HG02610 (cell line): ENCODE data around the gene HSPA5.
"Not testable (repeated sequence)": the region's sequence is repeated elsewhere in the genome, so short reads cannot be mapped to it uniquely, and the experiment has no call there.

Source experiments
- ATAC-seq: cut with Tn5 transposase; IDR thresholded peaks from one replicate; pipeline ENCODE4 v1.9.1; 2021; ENCODE audit warnings: mild to moderate bottlenecking, moderate library complexity; ENCODE audit not compliant: unreplicated experiment

The HSPA5 gene

DNA sequence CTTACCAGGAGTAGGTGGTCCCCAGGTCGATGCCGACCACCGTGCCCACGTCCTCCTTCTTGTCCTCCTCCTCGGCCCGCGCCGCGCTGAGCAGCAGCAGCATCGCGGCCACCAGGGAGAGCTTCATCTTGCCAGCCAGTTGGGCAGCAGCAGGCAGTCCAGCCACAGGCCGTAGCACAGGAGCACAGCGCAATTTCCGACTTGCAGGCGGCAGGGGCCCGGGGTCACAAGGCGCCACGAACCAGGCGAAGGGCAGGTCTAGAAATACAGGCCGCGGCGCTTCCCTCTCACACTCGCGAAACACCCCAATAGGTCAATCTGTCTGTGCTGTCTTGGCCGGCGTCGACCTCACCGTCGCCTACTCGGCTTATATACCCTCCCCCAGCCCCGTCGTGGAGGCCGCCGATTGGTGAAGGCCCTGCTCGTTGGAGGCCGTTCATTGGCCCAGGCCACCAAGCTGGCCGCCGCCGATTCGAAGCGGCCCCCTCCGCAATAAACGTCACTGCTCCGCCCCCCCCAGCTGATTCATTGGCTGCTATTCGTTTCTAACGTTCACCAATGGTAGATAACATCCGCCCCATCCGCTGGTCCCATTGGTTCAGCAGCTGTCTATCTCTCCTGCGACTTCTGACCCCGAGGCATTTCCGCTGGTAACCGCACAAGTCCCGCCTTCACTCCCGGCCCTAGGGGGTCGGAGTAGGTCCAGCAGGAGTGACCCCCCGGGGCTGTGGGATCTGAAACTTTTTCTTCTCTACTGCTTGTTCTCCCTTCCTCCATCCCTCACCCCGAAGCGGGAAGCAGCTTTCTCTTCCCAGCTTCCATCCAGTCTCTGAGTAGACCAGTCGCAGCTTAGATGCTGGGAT lies at the start of gene HSPA5:
Gene HSPA5, minus strand, starts transcription at position 344 of the 863 bp plus-strand sequence. Its CDS starts 217 bp downstream, at position 127.
- peak; percentile 95 for ATAC-seq

DNA sequence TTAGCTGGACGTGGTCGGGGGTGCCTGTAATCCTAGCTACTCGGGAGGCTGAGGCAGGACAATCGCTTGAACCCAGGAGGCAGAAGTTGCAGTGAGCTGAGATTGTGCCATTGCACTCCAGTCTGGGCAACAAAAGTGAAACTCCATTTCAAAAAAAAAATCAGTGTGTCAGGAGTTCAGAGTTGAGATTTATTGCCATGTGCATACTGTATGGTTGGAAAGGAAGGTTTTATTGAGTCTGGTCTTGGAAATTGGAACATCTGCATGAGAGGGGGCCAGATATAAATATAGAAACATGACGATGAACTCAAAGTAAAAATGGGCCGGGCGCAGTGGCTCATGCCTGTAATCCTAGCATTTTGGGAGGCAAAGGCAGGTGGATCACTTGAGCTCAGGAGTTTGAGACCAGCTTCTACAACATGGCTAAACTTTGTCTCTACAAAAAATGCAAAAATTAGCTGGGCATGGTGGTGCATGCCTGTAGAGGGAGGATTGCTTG lies 45.8 kb upstream of the HSPA5 start:
- ATAC-seq = not testable (repeated sequence)

DNA sequence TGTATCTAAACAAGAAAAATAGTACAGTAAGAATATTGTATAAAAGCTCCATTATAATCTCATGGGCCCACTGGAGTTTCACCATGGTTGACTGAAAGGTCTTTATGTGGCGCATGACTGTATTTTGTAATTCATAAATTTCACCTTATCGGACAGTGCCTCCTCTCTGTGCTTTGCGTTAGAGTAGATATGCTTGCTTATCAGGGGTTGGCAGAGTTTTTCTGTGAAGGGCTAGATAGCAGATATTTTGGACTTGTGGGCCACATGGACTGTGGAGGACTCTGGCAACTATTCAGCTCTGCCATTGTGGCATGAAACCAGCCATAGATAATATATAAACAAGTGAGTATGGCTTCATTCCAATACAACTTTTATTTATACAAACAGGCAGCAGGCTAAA lies 43.7 kb upstream of the HSPA5 start:
- ATAC-seq = no peak

DNA sequence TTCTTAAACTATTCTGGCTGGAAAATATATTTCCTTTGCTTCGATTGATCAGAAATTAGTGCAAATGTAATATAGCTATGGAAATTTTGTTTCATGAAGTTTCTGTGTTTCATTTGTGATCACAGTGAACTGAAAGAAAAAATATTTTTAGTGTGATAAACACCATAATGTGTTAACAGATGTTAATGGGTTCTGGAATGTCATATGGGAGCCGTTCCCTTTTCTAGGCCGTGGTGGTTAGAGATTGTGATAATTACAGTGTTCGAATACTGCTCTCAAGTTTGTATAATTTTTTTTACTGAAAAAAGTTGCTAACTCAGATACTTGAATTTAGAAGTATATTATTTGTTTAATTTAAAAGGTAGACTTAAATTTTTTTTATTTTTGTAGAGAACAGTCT lies 39.8 kb upstream of the HSPA5 start:
- ATAC-seq = no peak

DNA sequence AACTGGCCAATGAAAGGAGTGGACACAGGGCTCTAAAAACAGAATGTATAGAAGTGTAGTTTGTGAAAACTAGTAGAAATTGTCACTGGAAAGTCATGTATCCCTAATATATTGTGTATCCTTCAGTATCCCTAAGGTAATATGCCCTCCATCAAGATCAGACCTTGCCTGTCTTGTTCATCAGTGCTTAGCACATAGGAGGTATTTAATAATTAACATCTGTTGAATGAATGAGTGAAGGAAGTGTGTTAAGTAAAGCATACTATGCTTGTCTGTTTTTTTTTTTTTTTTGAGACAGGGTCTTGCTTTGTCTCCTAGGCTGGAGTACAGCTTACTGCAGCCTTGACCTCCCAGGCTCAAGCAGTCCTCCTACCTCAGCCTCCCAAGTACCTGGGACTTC lies 36.3 kb upstream of the HSPA5 start:
- ATAC-seq = no peak

DNA sequence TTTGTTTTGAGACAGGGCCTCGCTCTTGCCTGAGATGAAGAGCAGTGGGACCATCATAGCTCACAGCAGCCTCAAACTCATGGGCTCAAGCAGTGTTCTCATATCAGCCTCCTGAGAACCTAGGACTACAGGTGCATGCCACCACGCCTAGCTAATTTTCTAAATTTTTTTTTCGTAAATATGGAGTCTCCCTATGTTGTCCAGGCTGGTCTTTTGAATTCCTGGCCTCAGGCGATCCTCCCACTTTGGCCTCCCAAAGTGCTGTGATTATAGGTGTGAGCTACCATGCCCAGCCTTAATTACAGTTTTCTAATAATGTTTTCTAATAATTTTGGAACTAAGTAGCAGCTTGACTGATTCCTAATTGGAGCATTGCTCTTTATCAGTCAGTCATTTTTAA lies 35.6 kb upstream of the HSPA5 start:
- ATAC-seq = no peak

DNA sequence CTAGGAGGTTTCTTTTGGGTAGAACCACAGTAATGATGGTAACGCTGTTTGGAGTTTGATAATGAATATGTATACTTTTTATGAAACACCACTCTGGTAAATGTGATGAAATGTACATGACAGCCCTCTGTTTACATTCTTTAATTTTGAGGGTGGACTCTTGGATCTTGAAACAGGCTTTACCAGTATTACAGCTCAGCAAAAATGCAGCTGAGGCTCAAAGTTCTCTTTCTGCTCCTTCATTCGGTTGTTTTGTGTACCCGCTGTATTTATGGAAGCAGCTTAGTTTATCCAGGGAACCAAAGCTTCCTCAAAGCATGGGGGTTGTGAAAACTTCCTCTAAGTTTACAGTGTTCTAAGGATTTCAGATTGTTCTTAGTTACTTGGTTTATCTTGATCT lies 31.6 kb upstream of the HSPA5 start:
- no peak for ATAC-seq

DNA sequence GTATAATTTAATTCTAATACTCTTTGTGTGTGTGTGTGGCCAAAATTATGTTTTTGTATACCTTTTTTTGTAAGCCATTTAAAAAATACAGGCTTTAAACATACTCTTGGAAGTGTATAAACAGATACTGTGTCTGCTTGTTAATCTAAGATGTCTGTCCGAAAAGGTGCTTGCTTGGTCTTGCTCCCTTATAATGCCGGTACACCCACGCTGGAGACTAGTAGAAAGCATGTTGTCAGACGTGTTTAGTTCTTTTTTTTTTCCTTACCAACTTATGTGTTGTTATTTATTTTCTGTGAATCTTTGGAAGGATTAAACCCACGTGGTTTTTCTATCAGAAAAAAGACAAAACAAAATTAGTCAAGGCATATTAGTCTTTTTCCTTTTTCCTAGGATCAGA lies 29.9 kb upstream of the HSPA5 start:
- no peak for ATAC-seq

DNA sequence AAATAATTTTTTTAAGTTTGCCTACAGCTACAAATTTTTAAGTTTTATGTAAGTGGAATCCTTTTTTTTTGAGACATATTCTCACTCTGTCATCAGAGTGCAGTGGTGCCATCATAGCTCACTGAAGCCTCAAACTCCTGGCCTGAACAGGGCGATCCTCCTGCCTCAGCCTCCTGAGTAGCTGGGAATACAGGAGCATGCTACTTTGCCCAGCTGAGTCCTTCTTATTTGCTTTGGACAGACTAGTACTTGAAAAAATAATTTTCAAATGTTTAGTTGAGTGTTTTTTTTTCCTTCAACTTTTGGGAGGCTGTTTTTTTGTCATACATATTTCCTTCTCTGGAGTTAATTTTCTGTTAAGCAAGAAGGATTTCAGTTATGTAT lies 27.9 kb upstream of the HSPA5 start:
- ATAC-seq = no peak

DNA sequence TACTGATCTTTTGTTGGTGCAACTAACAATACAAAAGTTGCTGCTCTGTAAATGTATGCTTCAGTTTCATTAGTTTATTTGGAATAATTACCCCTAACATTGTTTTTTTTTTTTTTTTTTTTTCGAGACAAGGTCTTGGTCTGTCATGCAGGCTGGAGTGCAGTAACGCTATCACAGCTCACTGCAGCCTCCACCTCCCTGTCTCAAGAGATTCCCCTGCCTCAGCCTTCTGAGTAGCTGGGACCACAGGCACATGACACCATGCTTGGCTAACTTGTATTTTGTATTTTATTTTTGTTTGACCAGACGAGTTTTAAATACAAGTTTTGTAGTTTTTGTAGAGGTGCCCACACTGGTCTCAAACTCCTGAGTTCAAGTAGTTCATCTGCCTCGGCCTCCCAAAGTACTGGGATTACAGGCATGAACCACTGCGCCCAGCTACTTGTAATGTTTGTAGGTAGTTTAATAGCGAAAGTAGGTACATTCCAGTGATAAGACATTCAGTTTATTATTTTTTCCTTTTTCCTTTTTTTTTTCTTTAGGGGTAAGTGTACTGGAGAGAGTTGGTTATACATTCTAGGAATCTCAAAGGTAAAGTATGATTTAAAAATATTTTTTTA lies 27.4 kb upstream of the HSPA5 start:
- ATAC-seq = no peak

DNA sequence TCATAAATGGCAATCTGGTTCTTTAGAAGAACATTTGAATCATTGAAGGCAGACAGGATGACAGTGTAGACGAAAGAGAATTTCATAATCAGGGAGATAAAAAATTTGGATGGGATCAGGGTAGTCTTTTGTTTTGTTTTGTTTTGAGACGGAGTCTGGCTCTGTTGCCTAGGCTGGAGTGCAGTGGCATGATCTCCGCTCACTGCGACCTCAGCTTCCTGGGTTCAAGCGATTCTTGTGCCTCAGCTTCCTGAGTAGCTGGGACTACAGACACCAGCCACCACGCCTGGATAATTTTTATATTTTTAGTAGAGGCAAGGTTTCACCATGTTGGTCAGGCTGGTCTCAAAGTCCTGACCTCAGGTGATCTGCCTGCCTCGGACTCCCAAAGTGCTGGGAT lies 22.9 kb upstream of the HSPA5 start:
- ATAC-seq = not testable (repeated sequence)

DNA sequence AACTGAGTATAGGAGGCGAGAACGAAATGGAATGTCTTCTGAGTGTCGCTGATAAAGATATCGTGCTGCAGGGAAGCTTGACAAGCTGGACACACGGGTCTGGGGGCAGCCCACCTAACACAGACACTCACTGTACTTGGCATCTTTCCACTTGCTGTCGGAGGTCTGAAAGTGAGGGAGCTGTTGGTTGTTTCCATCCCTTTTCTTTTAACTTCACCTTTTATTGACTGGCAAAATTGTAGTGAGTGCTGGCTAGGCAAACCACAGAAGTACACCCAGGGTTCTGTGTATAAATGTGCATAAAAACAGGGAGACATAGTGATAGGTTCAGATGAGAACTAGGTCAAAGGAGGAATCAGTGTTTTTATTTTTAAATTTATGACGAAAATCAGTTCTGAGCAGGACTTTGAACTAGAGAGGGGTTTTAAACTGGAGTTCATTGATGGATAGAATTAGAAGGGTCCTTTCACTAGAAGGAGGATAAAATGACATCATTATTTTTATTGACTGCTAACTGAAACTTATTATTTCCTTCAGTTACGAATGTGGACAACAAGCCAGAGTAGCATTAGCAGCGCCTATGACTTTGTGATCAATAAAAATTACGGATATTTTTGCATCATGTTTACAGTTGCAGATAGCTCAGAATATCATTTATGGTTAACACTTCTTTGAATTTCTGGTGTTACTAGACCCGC lies 21.3 kb upstream of the HSPA5 start:
- ATAC-seq = no peak

DNA sequence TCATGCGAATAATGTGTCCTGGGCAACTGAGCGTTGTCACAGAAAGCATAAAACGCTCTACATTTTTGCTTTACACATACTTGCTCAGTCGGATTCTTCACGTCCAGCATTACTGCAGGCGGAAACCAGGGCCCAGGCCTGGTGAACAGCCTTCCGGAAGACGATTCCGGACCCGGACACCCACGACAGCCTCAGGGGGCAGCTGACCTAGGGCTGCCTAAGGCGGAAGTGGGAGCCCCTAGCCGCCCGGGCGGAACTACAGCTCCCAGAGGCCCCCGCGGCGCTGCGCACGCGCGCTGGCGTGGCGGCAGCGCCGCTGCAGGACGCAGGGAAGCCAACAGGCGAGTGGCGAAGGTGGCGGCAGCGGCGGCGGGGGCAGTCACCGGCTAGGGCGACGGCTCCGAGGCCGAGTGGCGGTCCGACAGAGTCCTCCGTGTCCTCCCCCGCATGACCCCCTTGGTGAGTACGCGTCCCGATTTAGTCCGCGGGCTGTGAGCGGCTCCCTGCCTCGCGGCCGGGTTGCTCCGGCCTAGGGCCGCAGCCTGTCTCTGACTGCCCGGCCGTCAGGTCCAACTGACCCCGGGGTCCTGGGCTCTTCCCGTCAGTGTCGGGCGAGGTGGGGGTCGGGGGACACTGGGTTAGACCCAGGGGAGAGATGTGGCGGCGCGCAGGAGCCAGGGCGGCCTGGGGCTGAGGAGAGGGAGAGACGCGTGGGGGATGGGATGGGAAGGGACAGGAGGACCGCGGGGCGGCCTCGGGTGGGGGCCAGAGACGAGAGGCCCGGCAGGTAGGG lies 20.6 kb upstream of the HSPA5 start, which contains the start of gene GAPVD1:
Gene GAPVD1, plus strand, starts transcription at position 326 of the 793 bp plus-strand sequence. CDS start 37,096 bp downstream, outside the sequence.
- peak; percentile 89 for ATAC-seq

DNA sequence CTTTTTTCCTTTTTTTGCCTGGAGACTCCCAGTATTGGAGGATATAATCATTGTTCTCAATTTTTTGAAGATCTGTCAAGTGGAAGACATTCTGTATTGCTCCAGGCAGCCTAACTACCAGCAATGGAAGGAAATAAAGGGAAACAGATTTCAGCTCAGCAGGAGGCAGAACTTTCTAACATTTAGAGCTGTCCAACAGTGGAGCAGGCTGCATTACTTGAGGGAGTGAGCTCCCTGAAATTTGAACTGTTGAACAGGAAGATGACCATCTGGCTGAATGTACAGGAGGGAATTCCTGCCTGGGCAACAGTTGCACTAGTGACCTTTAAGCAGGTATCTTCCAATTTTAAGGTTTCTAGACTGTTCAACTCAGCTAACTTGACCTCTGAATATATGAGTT lies 19.4 kb upstream of the HSPA5 start:
- no peak for ATAC-seq

DNA sequence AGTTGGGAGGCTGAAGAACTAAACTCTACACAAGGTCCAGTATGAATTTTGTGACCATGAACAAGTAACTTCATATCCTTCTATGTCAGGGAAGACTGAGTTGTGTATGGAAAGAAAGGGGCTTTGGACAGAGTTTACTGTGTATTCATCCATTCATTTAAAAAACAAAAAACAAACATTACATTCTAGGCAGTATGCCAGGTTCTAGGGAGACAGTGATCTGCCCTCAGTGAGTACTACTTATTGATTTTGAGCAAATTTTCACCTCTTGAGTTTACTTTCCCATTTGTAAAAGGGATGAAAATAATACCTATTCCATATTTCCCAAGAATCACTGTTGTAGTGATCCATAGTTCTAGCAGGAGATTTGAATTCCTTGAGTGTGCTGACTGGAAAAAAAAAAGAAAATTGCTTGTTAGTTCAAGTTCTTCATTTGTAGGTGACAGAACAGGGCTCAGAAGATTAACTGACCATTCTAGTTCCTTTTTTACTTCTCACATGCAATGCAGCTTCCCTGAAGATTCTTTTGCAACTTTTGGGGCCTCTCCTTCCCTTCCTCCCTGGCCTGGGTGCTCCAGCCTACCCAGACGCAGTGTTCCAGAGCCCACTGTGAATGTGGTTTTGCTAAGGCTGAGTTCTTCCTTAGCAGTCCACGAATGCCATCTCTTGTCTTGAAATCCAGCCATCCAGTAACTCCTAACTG lies 17.8 kb upstream of the HSPA5 start:
- no peak for ATAC-seq

DNA sequence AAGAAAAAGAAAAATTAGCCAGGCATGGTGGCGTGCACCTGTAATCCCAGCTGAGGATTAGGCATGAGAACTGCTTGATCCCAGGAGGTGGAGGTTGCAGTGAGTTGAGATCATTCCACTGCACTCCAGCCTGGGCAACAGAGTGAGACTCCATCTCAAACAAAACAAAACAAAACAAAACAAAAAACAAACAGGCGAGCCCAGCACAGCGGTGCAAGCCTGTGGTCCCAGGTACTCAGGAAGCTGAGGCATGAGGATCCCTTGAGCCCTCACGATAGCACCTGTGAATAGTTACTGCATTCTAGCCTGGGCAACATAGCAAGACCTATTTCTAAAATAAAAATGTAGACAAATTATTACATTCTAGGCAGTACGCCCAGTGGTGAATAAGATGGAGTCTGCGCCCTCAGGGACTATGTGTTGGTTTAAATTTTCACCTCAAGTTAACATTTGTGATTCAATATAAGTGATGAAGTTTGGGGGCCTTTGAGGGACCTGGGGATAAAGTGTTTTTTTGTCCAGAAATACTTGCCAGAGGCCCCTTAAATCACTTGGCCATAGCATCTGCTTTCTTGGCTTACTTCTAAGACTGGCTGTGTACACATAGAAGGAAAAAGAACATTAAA lies 17.1 kb upstream of the HSPA5 start:
- no peak for ATAC-seq

DNA sequence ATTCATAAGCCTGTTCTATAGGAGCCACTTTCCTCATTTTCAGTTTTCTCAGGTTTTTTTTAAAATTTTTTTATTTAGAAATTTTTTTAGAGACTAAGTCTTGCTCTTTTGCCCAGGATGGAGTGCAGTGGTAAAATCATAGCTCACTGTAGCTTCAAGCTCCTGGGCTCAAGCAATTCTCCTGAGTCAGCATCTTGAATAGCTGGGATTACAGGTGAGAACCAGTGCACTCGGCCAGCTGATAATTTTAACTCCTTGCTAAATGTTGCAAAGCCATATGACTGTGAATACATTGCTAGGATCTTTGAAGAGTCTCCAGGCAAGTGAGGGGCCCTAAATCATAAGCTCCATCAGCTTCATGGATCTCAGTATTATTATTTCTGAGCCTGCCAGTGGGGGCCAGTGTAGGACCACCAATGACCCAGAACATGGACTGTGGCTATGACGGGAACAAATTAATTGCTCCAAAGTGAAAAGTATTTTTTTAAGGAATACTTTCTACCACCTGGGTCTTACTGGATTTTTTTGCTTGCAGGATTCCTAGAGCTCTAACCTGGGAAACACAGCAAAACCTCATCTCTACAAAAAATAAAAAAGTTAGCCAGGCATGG lies 14.7 kb upstream of the HSPA5 start:
- ATAC-seq = no peak

DNA sequence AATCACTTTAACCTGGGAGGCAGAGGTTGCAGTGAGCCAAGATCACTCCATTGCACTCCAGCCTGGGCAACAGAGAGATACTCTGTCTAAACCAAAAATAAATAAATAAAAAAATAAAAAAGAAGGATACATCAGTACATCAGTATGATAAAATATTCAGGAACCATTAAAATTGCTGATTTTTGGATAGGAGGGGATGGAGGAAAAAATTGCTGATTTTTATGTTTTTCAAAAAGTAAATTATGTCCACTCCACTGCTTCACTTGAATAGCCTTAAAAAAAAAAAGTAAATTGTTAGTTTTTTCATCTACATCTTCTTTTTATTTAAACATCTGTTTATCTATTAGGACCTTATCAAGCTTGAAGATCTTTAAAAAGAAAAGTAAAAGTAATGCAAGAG lies 13.1 kb upstream of the HSPA5 start:
- no peak for ATAC-seq

DNA sequence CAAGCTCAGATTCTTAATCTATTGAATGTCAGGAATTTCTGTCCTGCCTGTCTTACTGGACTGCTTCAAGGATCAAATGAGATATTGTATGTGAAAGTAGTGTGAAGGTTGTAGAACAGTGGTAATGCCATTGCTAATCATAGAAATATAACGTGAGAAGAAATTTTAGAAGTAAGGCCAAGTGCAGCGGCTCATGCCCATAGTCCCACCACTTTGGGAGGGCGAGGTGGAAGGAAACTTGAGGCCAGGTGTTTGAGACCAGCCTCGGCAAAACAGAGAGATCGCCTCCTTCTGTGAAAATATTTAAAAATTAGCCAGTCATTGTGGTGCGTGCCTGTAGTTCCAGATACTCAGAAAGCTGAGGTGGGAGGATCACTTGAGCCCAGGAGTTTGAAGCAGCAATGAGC lies 5.1 kb upstream of the HSPA5 start:
- ATAC-seq = no peak
